GM19238 (cell line): ENCODE data around the gene RNF11.

ENCODE experiments used
- DNase-seq: peaks from one replicate; pipeline ENCODE4 v3.0.0; 2011; ENCODE audit warnings: low spot score; ENCODE audit not compliant: insufficient read length

The RNF11 gene

DNA sequence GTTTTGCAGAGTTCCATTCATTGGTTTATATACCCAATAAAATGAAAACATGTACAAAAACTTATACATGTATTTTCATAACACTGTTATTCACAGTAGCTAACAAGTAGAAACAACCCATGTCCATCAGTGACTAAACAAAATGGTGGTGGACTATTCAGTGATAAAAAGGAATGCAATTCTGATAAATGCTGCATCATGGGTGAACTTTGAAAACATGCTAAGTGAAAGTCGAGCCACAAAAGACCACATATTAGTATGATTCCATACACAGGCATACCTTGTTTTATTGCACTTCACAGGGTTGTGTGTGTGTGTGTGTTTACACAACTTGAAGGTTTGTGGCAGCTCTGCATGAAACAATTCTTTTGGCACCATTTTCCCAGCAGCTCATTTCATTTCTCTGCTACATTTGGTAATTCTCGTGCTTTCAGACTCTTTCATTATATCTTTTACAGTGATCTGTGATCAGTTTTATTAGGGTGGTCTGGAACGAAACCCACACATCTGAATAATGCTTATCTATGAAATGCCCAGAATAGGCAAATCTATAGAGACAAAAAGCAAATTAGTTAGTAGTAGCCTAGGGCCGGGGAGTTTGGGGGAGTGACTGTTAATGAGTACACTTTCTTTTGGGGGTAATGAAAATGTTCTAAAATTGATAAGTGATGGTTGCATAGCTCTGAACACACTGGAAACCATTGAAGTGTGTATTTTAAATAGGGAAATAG is 27.2 kb downstream of the RNF11 start:
- DNase-seq = no peak

DNA sequence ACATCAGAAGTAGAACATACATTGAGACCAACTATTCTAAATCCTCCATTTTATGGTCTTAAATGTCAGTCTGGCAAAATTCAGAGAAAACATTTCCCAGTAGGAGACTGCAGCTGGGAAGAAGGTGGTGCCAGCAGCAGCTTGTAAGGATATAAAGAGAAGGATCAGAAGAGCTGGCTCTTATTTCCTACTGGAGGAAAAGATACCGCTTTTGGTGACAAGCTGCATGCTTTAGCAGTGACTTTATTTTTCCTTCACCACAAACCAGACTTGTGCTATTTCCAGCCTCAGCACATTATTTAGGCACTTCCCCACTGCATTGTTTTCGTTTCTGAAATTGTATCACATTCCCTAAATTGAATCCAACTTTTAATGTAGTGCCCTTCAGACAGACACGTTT is 28.4 kb downstream of the RNF11 start:
- no peak for DNase-seq

DNA sequence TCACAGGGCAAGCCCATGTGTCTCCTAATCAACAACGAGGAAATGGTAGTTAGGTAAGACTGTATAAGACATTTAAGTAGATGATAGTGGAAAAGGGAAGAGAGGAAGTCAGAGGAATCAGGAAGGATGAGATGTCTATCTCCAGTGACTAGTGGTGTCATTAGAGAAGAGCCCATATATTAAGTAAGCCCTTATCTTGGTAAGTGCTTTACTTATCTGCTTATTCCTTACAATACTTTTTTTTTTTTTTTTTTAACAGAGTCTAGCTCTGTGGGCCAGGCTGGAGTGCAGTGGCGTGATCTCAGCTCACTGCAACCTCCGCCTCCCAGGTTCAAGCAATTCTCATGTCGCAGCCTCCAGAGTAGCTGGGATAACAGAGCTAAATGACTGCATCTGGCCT is 29.5 kb downstream of the RNF11 start:
- no peak for DNase-seq

DNA sequence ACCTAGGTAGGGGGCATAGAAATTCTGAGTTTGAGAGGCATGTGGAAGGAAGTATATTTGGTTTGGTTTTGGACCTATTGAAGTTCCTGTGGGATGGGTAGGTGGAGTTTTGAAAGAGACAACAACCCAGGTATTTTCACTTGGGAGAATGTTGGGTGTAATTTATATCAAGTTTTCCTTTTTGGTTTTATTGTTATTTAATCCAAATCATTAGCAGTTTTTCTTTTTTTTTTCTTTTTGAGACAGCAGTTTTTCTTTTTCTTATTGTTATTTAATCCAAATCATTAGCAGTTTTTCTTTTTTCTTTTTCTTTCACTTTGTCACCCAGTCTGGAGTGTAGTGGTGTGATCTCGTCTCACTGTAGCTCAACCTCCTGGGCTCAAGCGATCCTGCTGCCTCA is 30.1 kb downstream of the RNF11 start:
- no peak for DNase-seq

DNA sequence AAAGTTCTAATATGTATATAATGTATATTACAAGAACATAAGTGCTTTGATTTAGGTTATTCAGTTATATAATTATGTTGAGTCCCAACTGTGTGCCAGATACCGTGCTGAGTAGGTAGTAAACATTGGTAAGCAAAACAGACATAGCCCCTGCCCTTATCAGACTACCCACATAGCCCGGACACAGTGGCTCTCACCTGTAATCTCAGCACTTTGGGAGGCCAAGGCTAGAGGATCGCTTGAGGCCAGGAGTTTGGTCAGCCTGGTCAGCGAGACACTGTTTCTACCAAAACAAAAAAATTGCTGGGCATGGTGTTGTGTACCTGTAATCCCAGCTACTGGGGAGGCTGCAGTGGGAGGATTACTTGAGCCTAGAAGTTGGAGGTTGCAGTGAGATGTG is 30.7 kb downstream of the RNF11 start:
- no peak for DNase-seq

DNA sequence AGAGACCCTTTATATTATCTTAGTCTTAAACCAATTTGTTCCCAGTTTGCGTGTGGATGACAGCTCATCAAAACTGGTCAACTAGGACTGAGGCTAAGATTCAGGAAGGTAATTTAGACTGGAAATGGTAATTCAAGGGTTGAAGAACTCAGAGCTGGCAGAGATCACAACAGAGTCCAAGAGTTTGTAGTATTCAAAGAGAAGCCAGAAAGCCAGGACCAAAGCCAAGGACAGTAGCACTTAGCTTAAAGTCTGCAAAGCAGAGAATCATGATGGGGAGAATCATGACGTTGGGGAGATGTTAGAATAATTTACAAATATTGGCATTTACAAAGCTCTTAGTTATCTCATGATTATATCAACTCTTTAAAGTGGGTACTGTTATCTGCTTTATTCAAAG is 32.6 kb downstream of the RNF11 start:
- no peak for DNase-seq

DNA sequence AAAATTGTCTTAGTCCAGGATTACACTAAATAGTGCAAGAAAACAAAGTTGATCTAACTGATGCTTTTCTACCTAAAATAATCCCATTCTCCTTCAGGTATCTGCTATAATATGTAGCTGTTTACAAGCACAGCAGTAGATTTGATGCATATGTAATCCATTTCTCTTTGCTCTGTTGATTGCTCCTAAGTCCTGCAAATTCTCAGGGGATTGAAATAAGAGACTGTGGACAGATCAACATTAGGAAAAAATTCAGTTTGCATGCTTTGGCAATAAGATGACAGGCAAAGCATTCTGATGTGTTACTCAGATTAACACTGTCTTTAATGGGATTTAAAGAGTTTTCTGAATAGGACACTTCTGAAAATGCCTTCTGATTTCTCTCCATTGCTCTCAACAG is 34.7 kb downstream of the RNF11 start:
- DNase-seq = no peak

DNA sequence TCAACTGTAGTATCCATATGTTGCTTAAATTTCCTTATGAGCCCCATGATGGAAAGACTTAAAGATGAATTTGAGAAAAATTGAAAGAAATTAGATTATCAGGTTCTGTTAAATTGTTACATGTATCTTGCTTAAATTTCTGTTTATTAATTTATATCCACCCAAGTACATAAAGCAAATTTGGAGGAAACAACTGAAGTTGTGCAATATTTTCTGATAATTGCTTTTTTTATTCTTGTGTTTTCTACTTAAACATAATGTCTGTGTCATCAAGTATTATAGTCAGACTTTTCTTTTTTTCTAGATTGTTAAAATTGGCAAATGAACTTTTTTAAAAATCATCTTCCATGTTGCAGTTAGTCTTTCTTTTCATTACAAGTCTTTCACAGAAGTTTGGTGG is 36.8 kb downstream of the RNF11 start:
- DNase-seq = no peak

DNA sequence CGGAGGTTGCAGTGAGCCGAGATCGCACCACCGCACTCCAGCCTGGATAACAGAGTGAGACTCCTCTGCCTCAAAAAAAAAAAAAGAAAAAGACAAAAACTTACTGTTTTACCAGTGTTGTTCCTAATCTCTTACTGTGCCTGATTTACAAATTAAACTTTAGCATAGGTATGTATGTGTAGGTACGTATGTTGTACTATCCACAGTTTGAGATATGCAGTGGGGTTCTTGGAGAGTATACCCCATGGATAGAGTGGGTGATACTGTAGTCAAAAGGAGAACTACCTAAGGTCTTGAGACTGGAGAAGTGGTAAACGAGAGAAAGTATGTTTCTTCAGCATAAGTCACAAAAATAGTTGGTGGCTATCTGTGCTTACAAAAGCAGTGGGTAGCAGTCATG is 38.6 kb downstream of the RNF11 start:
- DNase-seq = no peak

DNA sequence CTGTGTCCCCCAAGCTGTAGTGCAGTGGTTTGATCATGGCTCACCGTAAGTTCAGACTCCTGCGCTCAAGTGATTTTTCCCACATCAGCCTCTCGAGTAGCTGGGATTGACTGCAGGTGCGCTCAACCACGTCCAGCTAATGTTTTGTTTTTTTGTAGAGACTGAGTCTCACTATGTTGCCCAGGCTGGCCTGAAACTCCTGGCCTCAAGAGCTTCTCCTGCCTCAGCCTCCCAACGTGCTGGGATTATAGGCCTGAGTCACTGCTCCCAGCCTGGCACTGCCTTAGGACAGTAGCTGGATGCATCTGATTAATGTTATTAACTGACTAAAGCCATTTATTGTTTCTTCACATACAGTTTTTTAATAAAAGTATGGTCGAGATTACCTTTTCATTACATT is 40.2 kb downstream of the RNF11 start:
- DNase-seq = no peak

DNA sequence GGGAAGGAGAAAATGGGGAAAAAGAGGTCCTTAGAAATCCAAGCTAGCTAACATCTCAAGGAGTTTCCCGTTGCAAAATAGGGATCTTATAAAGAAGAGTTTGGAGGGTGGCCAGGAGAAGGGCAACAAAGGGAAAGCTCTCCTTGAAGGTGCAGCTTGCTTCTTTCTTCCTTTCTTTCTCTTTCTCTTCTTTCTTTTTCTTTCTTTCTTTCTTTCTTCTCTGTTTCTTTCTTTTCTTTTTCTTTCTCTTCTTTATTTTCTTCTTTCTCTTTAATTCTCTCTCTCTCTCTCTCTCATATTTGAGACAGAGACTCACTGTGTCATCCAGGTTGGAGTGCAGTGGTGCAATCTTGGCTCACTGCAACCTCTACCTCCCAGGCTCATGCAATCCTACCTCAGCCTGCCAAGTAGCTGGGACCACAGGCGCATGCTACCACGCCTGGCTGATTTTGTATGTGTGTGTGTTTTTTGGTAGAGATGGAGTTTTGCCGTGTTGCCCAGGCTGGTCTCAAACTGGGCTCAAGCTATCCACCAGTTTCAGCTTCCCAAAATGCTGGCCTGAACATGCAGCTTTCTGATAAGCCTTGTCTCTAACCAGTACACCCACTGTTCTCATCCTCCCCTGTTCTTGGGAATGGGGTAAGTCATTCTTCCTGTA is 44.4 kb downstream of the RNF11 start:
- DNase-seq = no peak

DNA sequence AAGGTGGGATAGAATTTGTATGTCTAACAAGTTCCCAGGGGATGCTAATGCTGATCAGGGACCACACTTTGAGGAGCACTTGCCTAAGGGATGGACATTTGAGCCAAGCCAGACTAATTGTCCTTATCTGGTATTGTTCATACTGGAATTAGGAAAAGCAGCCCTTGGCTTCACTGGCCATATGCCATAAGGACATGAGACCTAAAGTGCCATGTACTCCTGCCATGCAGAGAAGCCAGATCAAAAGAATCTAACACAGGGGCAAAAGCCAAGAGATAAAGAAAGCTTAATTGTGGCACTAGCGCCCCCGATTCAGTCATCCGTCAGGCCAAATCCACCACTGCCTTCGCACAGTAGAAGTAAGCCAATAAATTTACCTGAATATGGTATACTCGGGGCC is 45.7 kb downstream of the RNF11 start:
- no peak for DNase-seq

DNA sequence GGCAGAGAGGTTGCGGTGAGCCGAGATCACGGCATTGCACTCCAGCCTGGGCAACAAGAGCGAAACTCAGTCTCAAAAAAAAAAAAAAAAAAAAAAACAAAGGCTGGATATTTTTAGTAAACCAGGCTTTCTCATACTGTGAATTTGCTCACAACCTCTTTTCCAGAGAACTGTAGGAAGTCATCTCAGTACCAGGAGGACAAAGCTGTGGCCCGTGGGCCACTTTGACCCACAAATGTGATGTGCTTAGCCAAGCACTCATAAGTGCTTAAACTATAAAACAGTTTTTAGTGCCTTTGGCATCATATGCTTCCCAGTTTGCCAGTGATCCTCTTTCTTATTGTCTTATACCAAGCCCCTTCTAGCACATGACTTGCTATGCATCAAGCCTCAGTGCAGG is 46.5 kb downstream of the RNF11 start:
- DNase-seq = no peak

DNA sequence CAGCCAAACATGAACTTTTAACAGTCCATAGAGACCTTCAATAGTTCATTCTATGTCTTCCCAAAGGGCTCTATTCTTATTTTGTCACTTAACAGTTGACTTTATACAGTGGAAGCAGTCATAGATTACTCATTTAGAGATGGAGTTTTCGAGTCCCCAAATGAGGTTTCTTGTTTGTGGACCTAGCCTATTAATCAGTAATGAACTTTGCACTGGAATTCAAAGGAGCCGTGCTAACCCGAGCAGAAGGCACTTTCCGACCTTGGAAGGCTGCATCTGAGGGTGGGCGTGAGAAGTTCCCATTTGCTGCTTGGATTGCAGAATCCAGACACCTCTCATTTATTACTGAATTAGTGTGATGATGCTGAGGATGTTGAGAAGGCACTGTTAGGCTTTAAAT is 47.9 kb downstream of the RNF11 start:
- no peak for DNase-seq

DNA sequence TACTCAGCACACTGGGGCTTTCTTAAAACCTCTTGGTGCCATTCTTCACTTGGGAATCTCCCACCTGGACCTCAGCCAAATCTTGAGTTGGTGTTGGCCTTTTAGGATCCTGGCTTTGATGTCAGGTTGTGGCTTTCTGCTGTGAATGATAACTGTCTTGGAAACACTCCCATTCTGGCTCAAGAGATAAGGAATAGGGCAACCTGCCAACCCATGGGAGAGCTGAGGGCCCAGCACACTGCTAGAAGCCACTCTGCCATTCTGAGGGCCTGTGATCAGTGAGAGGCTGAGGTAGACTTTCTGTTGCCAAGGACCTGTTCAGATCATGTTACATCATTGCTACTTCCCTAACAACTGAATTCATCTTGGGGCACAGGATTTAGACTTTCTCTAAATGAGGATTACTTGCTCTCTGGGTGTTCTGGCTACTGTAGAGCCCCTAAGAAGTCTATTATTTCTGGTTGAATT is 48.4 kb downstream of the RNF11 start:
- no peak for DNase-seq

DNA sequence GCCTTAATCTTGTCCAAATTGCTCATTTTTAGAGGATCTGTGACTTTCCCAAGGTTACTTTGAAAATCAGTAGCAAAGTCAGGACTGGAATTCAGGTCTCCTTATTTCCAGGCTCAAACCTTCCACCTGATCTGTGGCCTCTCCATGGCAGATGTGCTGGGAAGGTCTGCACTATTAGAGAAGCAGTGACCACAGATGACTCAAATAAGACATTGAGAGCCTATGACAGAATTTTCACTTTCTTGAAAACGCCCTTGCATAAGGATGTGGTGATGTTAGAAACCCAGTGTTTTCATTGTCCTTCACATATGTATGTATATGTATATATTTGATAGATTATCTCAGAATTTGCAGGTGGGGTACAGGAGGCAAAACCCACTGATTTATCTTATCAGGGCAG is 49.0 kb downstream of the RNF11 start:
- peak; percentile 67 for DNase-seq

DNA sequence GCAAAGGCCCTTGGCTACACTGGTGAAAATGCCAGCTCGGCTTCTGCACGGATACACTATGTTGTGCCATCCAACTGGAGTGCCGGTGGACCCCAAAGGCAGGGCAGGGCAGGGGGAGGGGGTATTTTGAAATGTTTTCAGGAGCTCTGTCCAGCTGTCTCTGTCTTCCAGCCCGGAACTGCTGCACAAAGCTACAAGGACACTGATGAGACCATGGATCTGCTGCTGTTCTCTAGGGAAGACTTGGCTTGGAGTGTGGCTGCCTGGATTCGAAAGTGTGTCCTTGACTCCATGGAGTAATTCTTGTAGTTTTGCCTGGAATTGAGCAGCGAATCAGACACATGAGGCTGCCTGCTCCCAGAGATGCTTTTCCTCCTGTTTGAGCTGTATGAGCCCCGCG is 51.9 kb downstream of the RNF11 start:
- DNase-seq = no peak

DNA sequence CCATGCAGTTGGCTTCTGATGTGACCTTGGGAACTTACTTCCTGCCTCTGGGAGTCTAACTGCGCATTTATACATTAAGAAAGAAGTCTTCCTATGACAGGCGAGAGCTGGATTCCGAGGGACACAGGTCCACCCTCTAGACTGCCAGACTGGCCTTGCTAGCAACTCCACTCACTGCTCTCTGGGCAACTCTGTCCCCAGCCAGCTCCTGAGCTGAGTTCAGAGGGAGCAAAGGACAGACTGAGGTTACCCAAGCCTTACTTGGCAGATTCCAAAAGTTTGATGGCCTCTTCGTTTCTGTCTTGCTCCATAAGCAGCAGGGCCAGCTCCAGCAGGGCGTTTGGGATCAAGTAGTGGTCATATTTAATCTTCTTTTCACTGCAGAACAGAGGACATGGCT is 52.5 kb downstream of the RNF11 start:
- DNase-seq = no peak

DNA sequence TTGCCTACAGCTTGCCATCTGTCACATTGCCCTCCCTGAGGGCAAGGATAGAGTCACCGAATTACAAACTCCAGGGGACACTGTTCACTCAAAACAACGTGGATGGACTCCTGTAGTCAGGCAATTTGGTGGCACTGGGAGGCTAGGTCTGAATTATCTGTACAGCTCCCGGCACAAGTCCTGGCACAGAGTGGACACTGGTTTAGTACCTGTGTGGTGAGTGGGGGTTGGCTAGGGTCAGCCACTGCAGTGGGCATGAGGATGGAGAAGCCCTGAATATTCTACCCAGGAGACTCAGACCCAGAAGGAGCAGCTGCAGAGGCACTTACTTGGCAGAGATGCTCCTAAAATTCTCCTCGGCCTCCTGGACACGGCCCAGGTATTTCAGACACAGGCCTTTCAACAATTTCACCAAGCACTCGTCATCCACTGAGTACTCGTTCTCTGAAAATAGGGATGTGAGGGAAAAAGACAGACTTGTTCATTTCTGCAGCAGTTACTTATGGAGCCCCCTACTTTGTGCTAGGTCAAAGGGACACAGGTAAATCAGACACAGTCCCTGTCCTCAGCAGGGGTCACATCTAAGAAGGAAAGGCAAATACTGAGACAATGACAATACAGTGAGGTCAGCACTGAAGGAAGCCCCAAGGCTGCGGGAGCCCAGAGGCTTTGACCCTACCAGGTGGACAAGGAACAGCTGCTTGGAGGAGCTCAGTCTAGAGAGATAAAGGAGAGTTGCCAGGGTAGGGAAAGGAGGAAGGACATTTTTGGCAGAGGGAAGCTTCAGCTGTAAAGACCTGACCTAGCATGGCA is 53.8 kb downstream of the RNF11 start:
- DNase-seq = no peak

DNA sequence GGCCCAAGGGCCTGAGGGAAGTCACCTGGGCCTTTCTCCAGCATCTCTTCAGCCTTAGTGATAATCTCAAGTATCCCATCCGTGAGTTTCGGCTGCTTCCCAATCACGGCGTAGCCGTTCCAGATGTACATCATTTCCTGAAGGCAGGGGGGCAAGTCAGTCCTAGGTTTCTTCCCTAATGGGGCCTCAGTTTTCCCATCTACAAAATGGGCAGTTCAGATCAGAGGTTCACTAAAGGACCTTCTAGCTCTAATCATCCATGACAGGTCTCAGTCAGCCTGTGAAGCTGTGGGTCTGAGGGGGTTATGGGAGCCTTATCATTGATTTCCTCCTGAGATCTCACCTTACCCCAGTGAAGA is 54.4 kb downstream of the RNF11 start:
- DNase-seq = no peak

DNA sequence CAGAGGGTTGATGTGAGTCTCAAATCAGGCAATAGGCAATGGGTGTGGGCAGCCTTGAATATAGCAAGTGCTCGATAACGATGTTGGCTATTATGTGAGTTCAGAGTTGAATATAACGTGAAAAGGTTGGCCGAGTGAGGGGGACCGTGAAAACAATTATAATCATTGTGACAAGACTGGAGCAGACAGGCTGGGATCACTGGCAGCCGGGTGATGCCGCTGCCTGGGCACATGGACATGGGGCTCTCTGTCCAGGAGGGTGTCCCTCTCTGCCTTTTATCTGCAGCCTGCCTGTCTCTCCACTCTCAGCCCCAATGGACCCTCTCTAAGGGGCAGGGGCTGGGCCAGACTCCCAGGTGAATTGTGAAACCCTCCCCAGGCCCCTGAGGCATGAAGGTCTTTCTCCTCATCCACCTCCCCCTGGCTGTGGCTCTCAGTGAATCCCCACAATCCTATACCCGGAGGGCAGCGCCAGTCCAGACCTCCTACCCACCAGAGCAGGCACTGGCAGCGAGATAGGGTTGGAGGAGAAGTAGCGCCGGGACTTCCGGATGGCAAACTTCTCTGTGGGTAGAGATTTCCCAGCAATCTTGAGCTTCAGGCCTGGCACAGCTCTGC is 57.9 kb downstream of the RNF11 start:
- no peak for DNase-seq

DNA sequence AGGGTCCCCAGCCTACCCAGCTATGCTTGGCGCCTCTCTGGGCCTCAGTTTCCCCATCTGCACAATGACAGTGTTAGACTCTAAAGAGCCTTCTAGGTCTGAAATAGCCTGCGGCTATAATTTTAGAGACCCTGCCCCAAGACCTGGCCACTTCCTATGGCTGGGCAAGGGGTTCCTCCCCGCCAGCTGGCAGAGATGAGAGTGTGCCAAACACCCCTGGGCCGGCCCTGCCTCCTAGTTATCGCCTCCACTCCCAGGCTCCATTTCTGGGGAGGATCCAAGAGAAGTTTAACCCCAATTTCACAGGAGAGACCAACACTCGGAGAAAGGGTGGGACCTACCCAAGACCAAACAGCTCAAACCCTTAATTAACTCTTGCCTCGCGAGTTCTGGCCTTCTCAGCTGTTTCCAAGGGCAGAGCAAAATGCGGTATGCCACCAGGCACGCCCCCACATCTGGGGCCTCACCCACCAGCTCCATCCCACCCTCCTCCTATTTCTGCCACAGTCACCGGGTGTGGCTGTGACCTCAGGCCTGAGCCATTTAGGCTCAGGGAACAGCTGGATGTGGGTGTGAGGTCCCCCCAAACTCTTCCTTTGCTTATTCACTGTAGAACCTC is 58.6 kb downstream of the RNF11 start:
- DNase-seq = no peak
